ENCODE data around the gene BCAP31.

DNA sequence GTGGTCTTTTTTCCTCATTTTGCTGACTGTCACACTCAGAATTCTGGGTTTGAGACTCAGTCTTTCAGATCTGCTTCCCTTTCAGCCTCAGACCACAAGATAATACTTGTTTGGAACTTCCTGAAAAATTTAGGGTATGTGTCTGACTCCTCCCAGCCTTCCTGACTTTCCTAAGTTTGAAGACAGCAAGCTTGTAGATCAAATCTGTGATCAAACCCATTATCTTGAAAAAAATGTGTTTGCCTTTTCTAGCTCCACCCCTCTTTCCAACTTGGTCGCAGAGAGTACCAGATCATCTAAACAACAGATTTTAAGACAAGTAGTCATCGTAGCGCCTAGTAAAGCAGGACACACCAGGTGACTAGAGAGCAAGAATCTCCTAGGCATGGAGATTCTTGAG lies 9.9 kb downstream of the BCAP31 start:
- TF ChIP-seq FOXP1 (IDR thresholded peaks at IDR 0.05) (no peak), FOXP1 (CRISPR knock-in tag; IDR thresholded peaks at IDR 0.05) (no peak), MXI1 (IDR thresholded peaks at IDR 0.05; ENCODE audit: borderline replicate concordance, low read depth, low read length) (no peak), ZSCAN20 (CRISPR knock-in tag; IDR thresholded peaks at IDR 0.05; ENCODE audit: borderline replicate concordance) (no peak), RNF2 (conservative IDR thresholded peaks at IDR 0.05; ENCODE audit: low read depth) (no peak), MZF1 (CRISPR knock-in tag; IDR thresholded peaks at IDR 0.05; ENCODE audit: borderline replicate concordance) (no peak), ZFP1 (CRISPR knock-in tag; IDR thresholded peaks at IDR 0.05) (no peak), POLR2A (IDR thresholded peaks at IDR 0.05; ENCODE audit: insufficient read depth in 1 of 2, low read depth in 2 of 2, low read length in 2 of 2) (no peak), SP1 (IDR thresholded peaks at IDR 0.05) (no peak), SP1 (CRISPR knock-in tag; IDR thresholded peaks at IDR 0.05) (no peak)
- TF ChIP-seq, protein P1, sequence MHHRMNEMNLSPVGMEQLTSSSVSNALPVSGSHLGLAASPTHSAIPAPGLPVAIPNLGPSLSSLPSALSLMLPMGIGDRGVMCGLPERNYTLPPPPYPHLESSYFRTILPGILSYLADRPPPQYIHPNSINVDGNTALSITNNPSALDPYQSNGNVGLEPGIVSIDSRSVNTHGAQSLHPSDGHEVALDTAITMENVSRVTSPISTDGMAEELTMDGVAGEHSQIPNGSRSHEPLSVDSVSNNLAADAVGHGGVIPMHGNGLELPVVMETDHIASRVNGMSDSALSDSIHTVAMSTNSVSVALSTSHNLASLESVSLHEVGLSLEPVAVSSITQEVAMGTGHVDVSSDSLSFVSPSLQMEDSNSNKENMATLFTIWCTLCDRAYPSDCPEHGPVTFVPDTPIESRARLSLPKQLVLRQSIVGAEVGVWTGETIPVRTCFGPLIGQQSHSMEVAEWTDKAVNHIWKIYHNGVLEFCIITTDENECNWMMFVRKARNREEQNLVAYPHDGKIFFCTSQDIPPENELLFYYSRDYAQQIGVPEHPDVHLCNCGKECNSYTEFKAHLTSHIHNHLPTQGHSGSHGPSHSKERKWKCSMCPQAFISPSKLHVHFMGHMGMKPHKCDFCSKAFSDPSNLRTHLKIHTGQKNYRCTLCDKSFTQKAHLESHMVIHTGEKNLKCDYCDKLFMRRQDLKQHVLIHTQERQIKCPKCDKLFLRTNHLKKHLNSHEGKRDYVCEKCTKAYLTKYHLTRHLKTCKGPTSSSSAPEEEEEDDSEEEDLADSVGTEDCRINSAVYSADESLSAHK (CRISPR knock-in tag; IDR thresholded peaks at IDR 0.05; ENCODE audit: borderline replicate concordance), result no peak
- TF ChIP-seq, protein P2, sequence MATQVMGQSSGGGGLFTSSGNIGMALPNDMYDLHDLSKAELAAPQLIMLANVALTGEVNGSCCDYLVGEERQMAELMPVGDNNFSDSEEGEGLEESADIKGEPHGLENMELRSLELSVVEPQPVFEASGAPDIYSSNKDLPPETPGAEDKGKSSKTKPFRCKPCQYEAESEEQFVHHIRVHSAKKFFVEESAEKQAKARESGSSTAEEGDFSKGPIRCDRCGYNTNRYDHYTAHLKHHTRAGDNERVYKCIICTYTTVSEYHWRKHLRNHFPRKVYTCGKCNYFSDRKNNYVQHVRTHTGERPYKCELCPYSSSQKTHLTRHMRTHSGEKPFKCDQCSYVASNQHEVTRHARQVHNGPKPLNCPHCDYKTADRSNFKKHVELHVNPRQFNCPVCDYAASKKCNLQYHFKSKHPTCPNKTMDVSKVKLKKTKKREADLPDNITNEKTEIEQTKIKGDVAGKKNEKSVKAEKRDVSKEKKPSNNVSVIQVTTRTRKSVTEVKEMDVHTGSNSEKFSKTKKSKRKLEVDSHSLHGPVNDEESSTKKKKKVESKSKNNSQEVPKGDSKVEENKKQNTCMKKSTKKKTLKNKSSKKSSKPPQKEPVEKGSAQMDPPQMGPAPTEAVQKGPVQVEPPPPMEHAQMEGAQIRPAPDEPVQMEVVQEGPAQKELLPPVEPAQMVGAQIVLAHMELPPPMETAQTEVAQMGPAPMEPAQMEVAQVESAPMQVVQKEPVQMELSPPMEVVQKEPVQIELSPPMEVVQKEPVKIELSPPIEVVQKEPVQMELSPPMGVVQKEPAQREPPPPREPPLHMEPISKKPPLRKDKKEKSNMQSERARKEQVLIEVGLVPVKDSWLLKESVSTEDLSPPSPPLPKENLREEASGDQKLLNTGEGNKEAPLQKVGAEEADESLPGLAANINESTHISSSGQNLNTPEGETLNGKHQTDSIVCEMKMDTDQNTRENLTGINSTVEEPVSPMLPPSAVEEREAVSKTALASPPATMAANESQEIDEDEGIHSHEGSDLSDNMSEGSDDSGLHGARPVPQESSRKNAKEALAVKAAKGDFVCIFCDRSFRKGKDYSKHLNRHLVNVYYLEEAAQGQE (IDR thresholded peaks at IDR 0.05; ENCODE audit: borderline replicate concordance in 1 of 2, low read depth in 1 of 2, low read length in 2 of 2), result no peak

Data from HepG2 (cell line).